Activated CD8-positive, alpha-beta memory T cell treated with anti-CD3 and anti-CD28 coated beads, Interleukin-2, amount 50 U/mL, for 1 hour (primary cell): ENCODE data around the gene SERPINB7.

Experiments
- DNase-seq: peaks from one replicate; pipeline ENCODE4 v3.0.0-alpha.2; 2020; ENCODE audit errors: extremely low read depth

Gene SERPINB7

GRCh38 chr18:63788447-63789096 lies 13.4 kb downstream of the SERPINB7 start:
- DNase-seq: no peak

GRCh38 chr18:63789327-63789726 lies 14.1 kb downstream of the SERPINB7 start:
- DNase-seq: no peak

GRCh38 chr18:63795606-63796005 lies 20.4 kb downstream of the SERPINB7 start:
- no peak for DNase-seq

GRCh38 chr18:63799189-63799588 lies 24.0 kb downstream of the SERPINB7 start:
- DNase-seq: no peak

- DNase-seq: no peak
Observed at GRCh38 chr18:63801343-63801742, 26.1 kb downstream of the SERPINB7 start.

GRCh38 chr18:63808125-63808524 lies 32.9 kb downstream of the SERPINB7 start:
- no peak for DNase-seq

GRCh38 chr18:63817441-63818051 lies 42.3 kb downstream of the SERPINB7 start:
- DNase-seq: no peak

GRCh38 chr18:63818212-63818611 lies 43.0 kb downstream of the SERPINB7 start:
- no peak for DNase-seq

- DNase-seq: no peak
Observed at GRCh38 chr18:63819786-63820185, 44.6 kb downstream of the SERPINB7 start.

DNA sequence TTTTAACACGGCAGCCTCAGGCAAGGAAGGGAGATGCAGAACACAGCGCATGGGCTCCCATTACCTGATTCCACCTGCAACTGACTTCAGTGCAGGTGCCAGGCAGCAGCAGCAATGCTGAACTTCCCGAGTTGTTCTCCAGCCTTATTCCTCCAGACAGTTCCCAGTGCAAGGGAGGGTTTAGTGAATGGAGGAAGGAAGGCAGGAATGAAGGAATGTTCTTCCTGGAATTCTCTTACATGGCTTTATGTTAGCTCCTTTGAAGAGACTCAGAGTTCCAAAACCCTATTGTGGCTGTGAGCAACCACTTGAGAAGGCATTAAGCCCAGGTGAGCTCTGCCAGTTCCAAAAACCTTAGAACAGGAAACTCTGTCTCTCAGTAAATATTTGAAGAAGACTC lies 45.5 kb downstream of the SERPINB7 start:
- no peak for DNase-seq

DNA sequence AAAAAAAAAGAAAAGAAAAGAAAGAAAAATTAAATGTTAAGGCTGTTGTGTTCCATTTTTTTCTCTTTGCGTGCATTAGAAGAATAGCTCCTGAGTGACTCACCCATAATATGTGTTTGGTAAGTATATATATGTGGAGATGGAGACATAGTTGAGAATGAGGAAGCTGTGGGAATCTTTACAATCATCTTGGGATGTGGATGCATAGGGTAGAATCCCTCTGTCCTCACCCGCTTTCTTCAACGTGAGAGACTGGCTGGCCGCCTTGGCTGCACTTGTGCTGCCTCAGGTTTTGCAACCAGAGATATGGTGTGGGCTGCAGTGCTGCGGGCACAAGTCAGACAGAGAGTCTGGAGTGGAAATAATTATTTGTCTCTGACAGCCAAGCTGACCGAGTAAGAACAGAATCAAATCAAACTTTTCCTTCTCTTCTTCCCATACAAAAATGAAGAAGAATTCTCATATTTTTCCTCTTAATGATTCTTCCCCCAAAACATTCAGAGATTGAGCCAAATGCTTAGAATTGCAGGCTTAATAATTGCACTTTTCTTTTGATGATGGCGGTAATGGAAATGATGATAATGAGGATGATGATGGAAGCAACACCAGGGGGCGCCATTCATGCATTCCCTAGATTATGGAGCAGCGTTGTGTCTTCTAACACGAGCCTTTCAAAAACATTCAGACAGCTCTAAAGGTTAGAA lies 48.5 kb downstream of the SERPINB7 start:
- no peak for DNase-seq

- DNase-seq: no peak
Observed at GRCh38 chr18:63824220-63824525, 49.0 kb downstream of the SERPINB7 start.

GRCh38 chr18:63828120-63828519 lies 52.9 kb downstream of the SERPINB7 start:
- no peak for DNase-seq

DNA sequence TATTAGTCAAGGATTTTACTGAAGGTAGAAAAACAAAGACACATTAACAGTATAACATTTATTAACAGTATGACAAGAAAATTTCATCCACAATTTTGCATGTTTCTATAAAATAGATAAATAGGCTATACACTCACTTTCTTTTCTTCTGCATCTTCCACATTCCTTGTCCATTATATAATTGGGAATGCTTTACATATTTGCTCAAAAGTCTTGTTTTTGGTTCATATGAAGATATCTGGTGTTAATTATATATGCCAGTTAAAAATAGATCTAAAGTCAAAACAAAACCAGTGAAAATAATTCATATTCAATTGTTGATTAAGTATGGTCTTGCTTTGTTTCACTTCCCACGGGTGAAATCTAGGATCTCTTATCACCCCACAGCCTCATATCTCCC lies 53.4 kb downstream of the SERPINB7 start:
- no peak for DNase-seq

DNA sequence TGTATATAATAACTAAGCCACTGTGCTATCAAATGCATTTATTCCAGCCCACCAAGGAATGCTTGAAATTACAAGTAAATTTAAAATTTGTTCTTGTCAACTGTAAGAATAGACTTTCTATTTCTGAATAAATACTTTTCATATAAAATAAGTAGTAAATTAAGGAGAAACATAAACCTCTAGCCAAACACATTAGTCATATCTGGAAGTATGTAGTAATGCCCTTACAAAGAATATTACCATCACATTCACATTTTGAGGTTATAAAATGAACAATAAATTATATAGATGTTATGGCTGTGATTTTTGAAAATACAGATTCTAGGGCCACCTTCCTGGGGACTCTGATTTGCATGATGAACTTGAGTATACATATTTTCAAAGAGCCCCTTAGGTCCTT lies 54.7 kb downstream of the SERPINB7 start:
- no peak for DNase-seq

GRCh38 chr18:63831080-63831788 lies 56.0 kb downstream of the SERPINB7 start:
- DNase-seq: no peak

DNA sequence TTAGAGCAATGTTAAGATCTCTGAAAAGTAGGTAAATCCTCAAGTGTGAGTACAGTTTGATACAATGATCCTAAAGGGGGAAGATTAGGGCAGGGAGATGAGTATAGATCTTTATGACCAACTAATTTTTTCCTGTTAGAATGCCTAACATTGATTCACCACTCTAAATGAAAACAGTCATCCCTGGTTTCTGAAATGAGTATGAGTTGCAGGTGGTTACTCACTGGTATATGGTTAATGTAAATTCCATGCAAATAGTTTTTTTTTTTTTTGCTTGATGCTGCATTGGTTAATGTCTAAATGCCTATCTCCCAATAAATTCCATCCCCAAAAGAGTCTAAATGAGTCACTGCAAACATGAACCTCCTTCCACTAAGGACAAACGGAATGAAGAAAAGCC lies 57.3 kb downstream of the SERPINB7 start:
- DNase-seq: no peak

DNA sequence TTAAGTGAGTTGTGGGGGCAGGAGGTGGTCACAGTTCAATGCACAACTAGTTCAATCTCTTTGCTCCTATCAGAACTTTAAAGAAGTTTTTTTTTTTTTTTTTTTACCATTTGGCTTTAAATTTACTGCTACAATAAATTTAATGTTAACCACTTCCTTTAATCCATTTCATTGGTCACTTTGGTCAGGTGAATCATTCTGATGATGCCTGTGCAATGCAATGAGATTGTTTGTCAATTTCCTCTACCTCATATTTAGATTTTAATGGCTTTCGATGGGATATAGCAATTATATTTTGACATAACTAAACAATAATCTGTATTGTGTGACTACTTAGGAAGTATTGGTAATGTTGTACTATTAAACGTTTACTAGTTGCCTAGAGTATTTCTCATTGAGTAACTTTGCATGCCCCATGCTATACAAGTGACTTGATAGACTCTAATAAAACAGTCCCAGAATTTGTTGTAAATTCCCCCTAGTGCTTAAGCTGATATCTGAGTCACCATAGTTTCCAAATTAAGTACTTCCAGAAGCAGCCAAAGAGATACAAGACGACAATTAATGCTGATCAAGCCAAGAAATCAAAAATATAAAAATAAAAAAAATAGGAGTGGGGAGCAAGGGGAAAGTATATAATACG lies 59.4 kb downstream of the SERPINB7 start:
- no peak for DNase-seq

GRCh38 chr18:63836456-63836855 lies 61.2 kb downstream of the SERPINB7 start:
- no peak for DNase-seq

- no peak for DNase-seq
Observed at GRCh38 chr18:63837590-63837989, 62.4 kb downstream of the SERPINB7 start.

DNA sequence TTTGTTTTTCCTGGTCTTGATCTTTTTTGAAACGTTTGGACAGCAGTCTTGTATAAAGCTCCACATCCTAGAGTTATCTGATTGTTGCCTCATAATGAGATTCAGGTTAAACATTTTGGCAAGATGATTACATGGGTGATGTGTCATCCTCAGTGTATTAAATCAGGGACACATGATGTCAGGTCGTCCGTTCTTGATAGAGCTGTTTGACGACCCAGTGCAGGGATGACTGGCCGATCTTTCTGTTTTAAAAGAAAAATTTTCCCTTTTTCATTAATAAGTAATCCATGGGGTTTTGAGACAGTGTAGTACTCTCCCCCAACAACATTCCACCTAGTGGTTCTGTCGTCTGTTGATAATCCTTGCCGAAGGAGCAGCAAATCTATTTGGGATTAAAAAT lies 67.8 kb downstream of the SERPINB7 start:
- DNase-seq: no peak

GRCh38 chr18:63844254-63844653 lies 69.0 kb downstream of the SERPINB7 start:
- no peak for DNase-seq
